Peyer's patch (tissue), 4 donors: ENCODE measurements around the gene PRKCH. TPM values are rescaled to one million over a fixed set of nuclear protein-coding genes. Genes with fewer than 3 reads are reported as not detected.

ENCODE experiments used
- DNase-seq, 3 donors: peaks; one replicate each; pipeline ENCODE4 v3.0.0-alpha.2; 2017 to 2019
- H3K27ac ChIP-seq, 4 donors: fragments of 200-600 bp; sonication (generic); one replicate each; pipeline ENCODE4 v1.5.1; 2016 to 2019
- H3K27me3 ChIP-seq, 2 donors: fragments of 200-600 bp; sonication (generic); one replicate each; pipeline ENCODE4 v1.5.1; 2019
- H3K36me3 ChIP-seq, 3 donors: fragments of 200-600 bp; sonication (generic); one replicate each; pipeline ENCODE4 v1.5.1; 2016 to 2019
- H3K4me1 ChIP-seq, 4 donors: fragments of 200-600 bp; sonication (generic); one replicate each; pipeline ENCODE4 v1.5.1; 2016 to 2019
- H3K4me3 ChIP-seq, 4 donors: fragments of 200-600 bp; sonication (generic); 1 replicate in 3 of 4; 2 replicates in 1 of 4; pipeline ENCODE4 v1.5.1; 2016 to 2019; ENCODE audit warnings: mild to moderate bottlenecking in 1 of 4
- H3K9me3 ChIP-seq, 4 donors: fragments of 200-600 bp; sonication (generic); one replicate each; pipeline ENCODE4 v1.5.1; 2016 to 2019; ENCODE audit warnings: mild to moderate bottlenecking in 1 of 4
- POLR2A ChIP-seq, 2 donors: fragments of 450-650 bp; IDR thresholded peaks; one replicate each; pipeline ENCODE4 v1.5.1; 2017; ENCODE audit warnings: antibody characterized with exemption in 2 of 2, mild to moderate bottlenecking in 2 of 2, moderate library complexity in 2 of 2
- total RNA-seq, 4 donors: library from RNA; depleted of rRNA; stranded (reverse); fragments of >200 nt; gene quantifications; one replicate each; pipeline ENCODE4 v1.1.0, GENCODE V29; 2016
- TF ChIP-seq, protein P1 (sequence below), 6 experiments: fragments of 450-650 bp in 4 of 6; fragments of 200-600 bp in 2 of 6; sonication (generic) in 1 of 6; IDR thresholded peaks; one replicate each; pipeline ENCODE4 v1.5.1; 2017 to 2019; ENCODE audit warnings: antibody characterized with exemption in 6 of 6, mild to moderate bottlenecking in 3 of 6, moderate library complexity in 1 of 6

The PRKCH gene
- total RNA-seq, 4 donors from 2014 or later = 32.5 to 64.2 (median 53.0) TPM

DNA sequence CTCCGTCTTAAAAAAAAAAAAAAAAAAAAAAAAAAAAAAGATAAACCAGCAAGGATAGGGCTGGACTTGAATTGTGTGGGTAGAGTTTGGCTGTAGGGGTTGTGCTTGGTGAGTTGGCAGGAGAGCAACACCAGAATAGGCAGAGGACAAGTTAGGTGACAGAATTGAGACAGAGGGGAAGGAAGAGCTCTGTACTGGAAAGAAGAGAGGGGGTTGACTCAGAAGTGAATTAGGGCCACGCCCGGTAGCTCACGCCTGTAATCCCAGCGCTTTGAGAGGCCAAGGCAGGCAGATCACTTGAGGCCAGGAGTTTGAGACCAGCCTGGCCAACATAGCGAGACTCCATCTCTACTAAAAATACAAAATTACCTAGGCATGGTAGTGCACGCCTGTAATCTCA is 34.2 kb upstream of the PRKCH start:
- Histone ChIP-seq H3K36me3 (no peaks in the 10 kb centered on the region), H3K4me3 (no peak overlapping the region), H3K27me3 (no peaks in the 10 kb centered on the region), H3K27ac (no peak overlapping the region), H3K9me3 (no peaks in the 10 kb centered on the region), H3K4me1 (peaks cover 0 to 11% (median 2%) of the 10 kb centered on the region in 4 donors)
- no peak for DNase-seq
- TF ChIP-seq, protein P1, sequence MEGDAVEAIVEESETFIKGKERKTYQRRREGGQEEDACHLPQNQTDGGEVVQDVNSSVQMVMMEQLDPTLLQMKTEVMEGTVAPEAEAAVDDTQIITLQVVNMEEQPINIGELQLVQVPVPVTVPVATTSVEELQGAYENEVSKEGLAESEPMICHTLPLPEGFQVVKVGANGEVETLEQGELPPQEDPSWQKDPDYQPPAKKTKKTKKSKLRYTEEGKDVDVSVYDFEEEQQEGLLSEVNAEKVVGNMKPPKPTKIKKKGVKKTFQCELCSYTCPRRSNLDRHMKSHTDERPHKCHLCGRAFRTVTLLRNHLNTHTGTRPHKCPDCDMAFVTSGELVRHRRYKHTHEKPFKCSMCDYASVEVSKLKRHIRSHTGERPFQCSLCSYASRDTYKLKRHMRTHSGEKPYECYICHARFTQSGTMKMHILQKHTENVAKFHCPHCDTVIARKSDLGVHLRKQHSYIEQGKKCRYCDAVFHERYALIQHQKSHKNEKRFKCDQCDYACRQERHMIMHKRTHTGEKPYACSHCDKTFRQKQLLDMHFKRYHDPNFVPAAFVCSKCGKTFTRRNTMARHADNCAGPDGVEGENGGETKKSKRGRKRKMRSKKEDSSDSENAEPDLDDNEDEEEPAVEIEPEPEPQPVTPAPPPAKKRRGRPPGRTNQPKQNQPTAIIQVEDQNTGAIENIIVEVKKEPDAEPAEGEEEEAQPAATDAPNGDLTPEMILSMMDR (IDR thresholded peaks at IDR 0.05) = no peak

DNA sequence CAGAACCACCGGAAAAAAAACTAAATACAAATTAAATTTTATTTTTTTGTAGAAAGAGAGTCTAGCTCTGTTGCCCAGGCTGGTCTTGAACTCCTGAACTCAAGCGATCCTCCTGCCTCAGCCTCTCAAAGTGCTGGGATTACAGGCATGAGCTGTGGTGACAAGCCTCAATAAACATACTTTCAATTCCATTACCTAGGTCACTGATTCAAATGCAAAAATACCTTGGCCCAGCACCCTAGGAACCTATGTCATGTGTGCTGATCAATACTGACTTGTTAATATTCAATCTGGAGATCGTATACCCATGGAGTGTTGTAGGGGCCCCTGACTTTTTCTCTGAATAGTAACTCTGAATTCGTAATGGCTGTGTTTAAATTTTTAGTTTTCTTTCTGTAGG is 33.2 kb upstream of the PRKCH start:
- no peak for TF ChIP-seq POLR2A (IDR thresholded peaks at IDR 0.05)
- TF ChIP-seq, protein P1 (IDR thresholded peaks at IDR 0.05) = no peak
- Histone ChIP-seq H3K4me3 (no peak overlapping the region), H3K9me3 (no peaks in the 10 kb centered on the region), H3K4me1 (peaks cover 0 to 11% (median 2%) of the 10 kb centered on the region in 4 donors), H3K27ac (no peak overlapping the region), H3K27me3 (no peaks in the 10 kb centered on the region), H3K36me3 (no peaks in the 10 kb centered on the region)
- no peak for DNase-seq

DNA sequence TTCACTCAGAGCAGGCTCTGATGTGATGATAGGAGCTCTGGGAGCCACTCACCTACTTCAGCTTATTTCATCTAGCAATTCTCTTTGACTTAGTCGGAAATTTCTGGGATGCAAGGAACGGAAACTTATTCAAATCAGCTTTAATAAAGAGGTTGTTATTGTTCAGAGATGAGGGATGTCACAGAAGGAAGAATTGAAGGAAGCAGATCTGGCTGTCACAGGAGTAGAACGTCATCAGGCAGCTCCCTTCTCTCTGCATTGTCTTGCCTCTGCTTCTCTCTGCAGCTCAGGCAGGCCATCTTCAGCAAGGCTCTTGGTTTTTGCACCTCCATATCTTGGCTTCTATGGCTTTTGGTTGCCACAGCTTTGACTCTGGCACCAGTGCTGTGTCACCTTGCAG is 32.7 kb upstream of the PRKCH start:
- H3K27me3 ChIP-seq = no peaks in the 10 kb centered on the region
- no peak overlapping the region for H3K27ac ChIP-seq
- no peak for TF ChIP-seq POLR2A (IDR thresholded peaks at IDR 0.05)
- TF ChIP-seq, protein P1 (IDR thresholded peaks at IDR 0.05) = no peak
- H3K4me3 ChIP-seq = no peak overlapping the region
- H3K4me1 ChIP-seq = peaks cover 0 to 11% (median 2%) of the 10 kb centered on the region in 4 donors
- no peaks in the 10 kb centered on the region for H3K36me3 ChIP-seq
- H3K9me3 ChIP-seq = no peaks in the 10 kb centered on the region
- DNase-seq = no peak

DNA sequence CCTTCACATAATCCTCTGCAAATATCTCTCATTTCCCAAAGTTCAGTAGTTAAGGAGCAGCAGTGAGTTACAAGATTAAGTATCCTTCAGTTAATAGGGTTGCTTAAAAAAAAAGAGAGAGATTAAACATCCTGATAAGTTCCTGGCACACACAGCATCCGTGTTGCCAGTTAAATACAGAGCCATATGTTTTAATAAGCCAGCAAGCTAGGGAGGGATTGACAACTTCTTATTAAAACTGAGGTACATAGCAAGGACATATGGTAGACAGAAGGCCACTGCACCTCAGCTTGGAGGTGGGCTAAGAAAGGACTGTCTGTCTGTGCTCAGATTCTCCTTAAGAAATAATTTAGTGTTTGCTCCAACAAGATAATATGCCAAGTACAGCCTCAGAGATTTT is 30.7 kb upstream of the PRKCH start:
- TF ChIP-seq, protein P1 (IDR thresholded peaks at IDR 0.05) = no peak
- TF ChIP-seq POLR2A (IDR thresholded peaks at IDR 0.05) = no peak
- H3K4me1 ChIP-seq = peaks cover 0 to 4% (median 0%) of the 10 kb centered on the region in 4 donors
- no peak overlapping the region for H3K4me3 ChIP-seq

DNA sequence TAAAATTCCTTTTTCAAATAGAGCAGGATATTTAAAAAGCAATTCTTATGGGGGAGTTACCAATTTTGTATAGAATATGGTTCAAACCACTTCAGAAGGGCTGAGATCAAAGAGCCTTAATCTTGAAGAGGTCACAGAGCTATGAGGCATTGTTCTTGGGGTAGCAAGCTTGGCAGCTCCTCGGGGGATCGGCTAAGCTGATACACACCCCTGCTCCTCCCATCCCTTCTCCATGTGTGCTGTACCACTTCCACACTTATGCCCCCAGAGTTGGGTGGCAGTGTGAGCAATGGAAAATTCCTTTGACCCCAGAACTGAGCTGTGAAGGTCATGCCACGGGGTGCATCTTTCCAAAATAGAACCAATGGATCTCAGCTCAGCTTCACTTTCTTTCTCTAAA is 25.2 kb upstream of the PRKCH start:
- Histone ChIP-seq H3K27me3 (no peaks in the 10 kb centered on the region), H3K9me3 (no peaks in the 10 kb centered on the region), H3K36me3 (no peaks in the 10 kb centered on the region), H3K4me1 (peaks cover 0 to 21% (median 0%) of the 10 kb centered on the region in 4 donors), H3K4me3 (no peak overlapping the region), H3K27ac (no peak overlapping the region)
- TF ChIP-seq, protein P1 (IDR thresholded peaks at IDR 0.05) = no peak
- no peak for TF ChIP-seq POLR2A (IDR thresholded peaks at IDR 0.05)
- no peak for DNase-seq

More for the DNA sequence above, 30.7 kb upstream of the PRKCH start:
- no peaks in the 10 kb centered on the region for H3K27me3 ChIP-seq
- H3K36me3 ChIP-seq = no peaks in the 10 kb centered on the region
- no peak overlapping the region for H3K27ac ChIP-seq
- H3K9me3 ChIP-seq = no peaks in the 10 kb centered on the region
- DNase-seq = no peak
